ENCODE data around the gene CRY2. TPM values are rescaled to one million over a fixed set of nuclear protein-coding genes. Genes with fewer than 3 reads are reported as not detected.

The CRY2 gene
- polyA plus RNA-seq, 1 experiment: 16.7 TPM

GRCh38 chr11:45918962-45919675 is 71.8 kb downstream of the CRY2 start:
- CTCF ChIA-PET: interaction anchor here (0.8 to 1.3 kb wide), 2 partner anchors 7 to 91 kb away, joined by 3 read pairs; no protein-coding TSS in a partner anchor

GRCh38 chr11:45919806-45920530 is 72.7 kb downstream of the CRY2 start:
- H3K4me3 ChIP-seq (ENCODE audit: low read depth, low read length): no peak overlapping the region
- peaks cover 18% of the 10 kb centered on the region for H3K27me3 ChIP-seq (ENCODE audit: control insufficient read depth, insufficient read depth, low read length)
- no peak for DNase-seq (ENCODE audit: low read depth)
- peaks cover under 1% of the 10 kb centered on the region; the same call in 1 of the 2 replicates for H3K36me3 ChIP-seq (ENCODE audit: control insufficient read depth, insufficient read depth, low read length)
- CTCF ChIA-PET: no interaction called here
- no peak for TF ChIP-seq CTCF (IDR thresholded peaks at IDR 0.05; ENCODE audit: insufficient read depth, low read depth, low read length)
- POLR2A ChIA-PET: no interaction called here

More at GRCh38 chr11:45918962-45919675, 71.8 kb downstream of the CRY2 start:
- POLR2A ChIA-PET: no interaction called here
- no peak overlapping the region for H3K4me3 ChIP-seq (ENCODE audit: low read depth, low read length)
- TF ChIP-seq CTCF (IDR thresholded peaks at IDR 0.05; ENCODE audit: insufficient read depth, low read depth, low read length): no peak
- DNase-seq (ENCODE audit: low read depth): no peak
- H3K27me3 ChIP-seq (ENCODE audit: control insufficient read depth, insufficient read depth, low read length): peaks cover 11% of the 10 kb centered on the region
- H3K36me3 ChIP-seq (ENCODE audit: control insufficient read depth, insufficient read depth, low read length): peaks cover 9% of the 10 kb centered on the region

- POLR2A ChIA-PET: no interaction called here
- CTCF ChIA-PET: interaction anchor here (1.4 kb wide), 1 partner anchor 10 kb away, joined by 3 read pairs; no protein-coding TSS in a partner anchor
- no peaks in the 10 kb centered on the region for H3K36me3 ChIP-seq (ENCODE audit: control insufficient read depth, insufficient read depth, low read length)
- no peak overlapping the region for H3K4me3 ChIP-seq (ENCODE audit: low read depth, low read length)
- peaks cover 21% of the 10 kb centered on the region for H3K27me3 ChIP-seq (ENCODE audit: control insufficient read depth, insufficient read depth, low read length)
- no peak for DNase-seq (ENCODE audit: low read depth)
- no peak for TF ChIP-seq CTCF (IDR thresholded peaks at IDR 0.05; ENCODE audit: insufficient read depth, low read depth, low read length)
These were observed 73.5 kb downstream of the CRY2 start for GRCh38 chr11:45920531-45921477.

- H3K27me3 ChIP-seq (ENCODE audit: control insufficient read depth, insufficient read depth, low read length): peaks cover 23% of the 10 kb centered on the region
- H3K36me3 ChIP-seq (ENCODE audit: control insufficient read depth, insufficient read depth, low read length): no peaks in the 10 kb centered on the region
- DNase-seq (ENCODE audit: low read depth): no peak
- no peak overlapping the region for H3K4me3 ChIP-seq (ENCODE audit: low read depth, low read length)
- ChIA-PET POLR2A (no interaction called here), CTCF (interaction anchor here (1.4 kb wide), 1 partner anchor 9 kb away, joined by 3 read pairs; no protein-coding TSS in a partner anchor)
- TF ChIP-seq CTCF (IDR thresholded peaks at IDR 0.05; ENCODE audit: insufficient read depth, low read depth, low read length): no peak
These were observed 74.5 kb downstream of the CRY2 start for GRCh38 chr11:45921561-45922424.

Data from BJ (cell line).